ENCODE measurements around the gene RBPJ.

Gene RBPJ

GRCh38 chr4:26458157-26458561 is 137.3 kb downstream of the RBPJ start:
- DNase-seq (ENCODE audit: low spot score) (no peak), FAIRE-seq (no peak)

GRCh38 chr4:26459054-26459755 is 138.4 kb downstream of the RBPJ start:
- FAIRE-seq (no peak), DNase-seq (ENCODE audit: low spot score) (peak; percentile 46)

- DNase-seq (ENCODE audit: low spot score) (no peak), FAIRE-seq (no peak)
These were observed 139.1 kb downstream of the RBPJ start for GRCh38 chr4:26459756-26460530.

- DNase-seq (ENCODE audit: low spot score) (no peak), FAIRE-seq (no peak)
These were observed 142.1 kb downstream of the RBPJ start for GRCh38 chr4:26462874-26463273.

- FAIRE-seq (no peak), DNase-seq (ENCODE audit: low spot score) (no peak)
These were observed 142.6 kb downstream of the RBPJ start for GRCh38 chr4:26463386-26463785.

GRCh38 chr4:26464420-26465095 is 143.7 kb downstream of the RBPJ start:
- FAIRE-seq, result no peak
- DNase-seq (ENCODE audit: low spot score), result no peak

- DNase-seq (ENCODE audit: low spot score) (no peak), FAIRE-seq (no peak)
These were observed 145.9 kb downstream of the RBPJ start for GRCh38 chr4:26466578-26467270.

- no peak for FAIRE-seq
- no peak for DNase-seq (ENCODE audit: low spot score)
These were observed 146.9 kb downstream of the RBPJ start for GRCh38 chr4:26467724-26468123.

- no peak for DNase-seq (ENCODE audit: low spot score)
- FAIRE-seq, result no peak
These were observed 147.6 kb downstream of the RBPJ start for GRCh38 chr4:26468283-26468949.

GRCh38 chr4:26468977-26469376 is 148.2 kb downstream of the RBPJ start:
- FAIRE-seq, result no peak
- DNase-seq (ENCODE audit: low spot score), result no peak

- FAIRE-seq, result no peak
- DNase-seq (ENCODE audit: low spot score), result no peak
These were observed 151.1 kb downstream of the RBPJ start for GRCh38 chr4:26471890-26472289.

- DNase-seq (ENCODE audit: low spot score) (no peak), FAIRE-seq (no peak)
These were observed 153.1 kb downstream of the RBPJ start for GRCh38 chr4:26473893-26474292.

GRCh38 chr4:26474551-26474950 is 153.7 kb downstream of the RBPJ start:
- DNase-seq (ENCODE audit: low spot score) (no peak), FAIRE-seq (no peak)

GRCh38 chr4:26475716-26476115 is 154.9 kb downstream of the RBPJ start:
- FAIRE-seq (no peak), DNase-seq (ENCODE audit: low spot score) (no peak)

GRCh38 chr4:26476545-26476944 is 155.7 kb downstream of the RBPJ start:
- DNase-seq (ENCODE audit: low spot score), result no peak
- no peak for FAIRE-seq

- no peak for FAIRE-seq
These were observed 157.5 kb downstream of the RBPJ start for GRCh38 chr4:26478330-26478729.

GRCh38 chr4:26482508-26483462 is 162.0 kb downstream of the RBPJ start:
- FAIRE-seq (no peak), DNase-seq (ENCODE audit: low spot score) (no peak)

More at GRCh38 chr4:26478330-26478729, 157.5 kb downstream of the RBPJ start:
- DNase-seq (ENCODE audit: low spot score), result no peak

- DNase-seq (ENCODE audit: low spot score) (no peak), FAIRE-seq (no peak)
These were observed 163.3 kb downstream of the RBPJ start for GRCh38 chr4:26484032-26484515.

GRCh38 chr4:26484516-26484915 is 163.7 kb downstream of the RBPJ start:
- DNase-seq (ENCODE audit: low spot score) (no peak), FAIRE-seq (no peak)
